CD4-positive, CD25-positive, alpha-beta regulatory T cell (primary cell): ENCODE results near the gene HPF1. TPM values are rescaled to one million over a fixed set of nuclear protein-coding genes. Genes with fewer than 3 reads are reported as not detected.
"Not testable (repeated sequence)": the region's sequence is repeated elsewhere in the genome, so short reads cannot be mapped to it uniquely, and the experiment has no call there.

Experiments
- ATAC-seq, 2 donors: fragments of 150-1000 bp; cut with Tn5 transposase; one replicate each; pipeline ENCODE4 v1.10.0; 2021; ENCODE audit warnings: low read depth in 2 of 2, moderate number of reproducible peaks in 2 of 2, moderate library complexity in 1 of 2
- DNase-seq, 3 donors: peaks; one replicate each; pipeline versions ENCODE4 v3.0.0 to v3.0.0-alpha.2; 2012 to 2022; ENCODE audit warnings: mixed read lengths in 1 of 3
- H3K27ac ChIP-seq: one replicate; pipeline ENCODE4 v1.7.0; 2013; ENCODE audit warnings: mild to moderate bottlenecking, low read length; ENCODE audit not compliant: insufficient read depth, poor library complexity, severe bottlenecking
- H3K27me3 ChIP-seq: one replicate; pipeline ENCODE4 v1.7.0; 2013; ENCODE audit warnings: low read length; ENCODE audit not compliant: control insufficient read depth, insufficient read depth
- H3K36me3 ChIP-seq: one replicate; pipeline ENCODE4 v1.7.0; 2013; ENCODE audit warnings: mild to moderate bottlenecking, low read length, moderate library complexity; ENCODE audit not compliant: control insufficient read depth, insufficient read depth
- H3K4me1 ChIP-seq: 2 replicates; pipeline ENCODE4 v1.7.0; 2013; ENCODE audit warnings: mild to moderate bottlenecking, low read length; ENCODE audit not compliant: insufficient read depth, control insufficient read depth, poor library complexity, severe bottlenecking
- H3K4me3 ChIP-seq: one replicate; pipeline ENCODE4 v1.7.0; 2013; ENCODE audit warnings: low read depth, mild to moderate bottlenecking, low read length, moderate library complexity
- H3K9me3 ChIP-seq, 2 experiments: 1 replicate in 1 of 2; 2 replicates in 1 of 2; pipeline ENCODE4 v1.7.0; 2013; ENCODE audit warnings: low read length in 2 of 2, mild to moderate bottlenecking in 1 of 2, moderate library complexity in 1 of 2; ENCODE audit not compliant: control insufficient read depth in 2 of 2
- H3K27ac Mint-ChIP-seq, 3 donors: one replicate each; pipeline ENCODE4 v1.8.0; 2020 to 2022; ENCODE audit warnings: mild to moderate bottlenecking in 3 of 3, mixed read lengths in 3 of 3, moderate library complexity in 2 of 3
- H3K27me3 Mint-ChIP-seq: one replicate; pipeline ENCODE4 v1.8.0; 2022; ENCODE audit warnings: mild to moderate bottlenecking, mixed read lengths
- H3K36me3 Mint-ChIP-seq: one replicate; pipeline ENCODE4 v1.8.0; 2020; ENCODE audit warnings: mixed read lengths
- H3K4me1 Mint-ChIP-seq, 4 donors: one replicate each; pipeline ENCODE4 v1.8.0; 2020 to 2022; ENCODE audit warnings: mixed read lengths in 4 of 4, mild to moderate bottlenecking in 1 of 4
- H3K4me3 Mint-ChIP-seq, 4 donors: one replicate each; pipeline ENCODE4 v1.8.0; 2020 to 2022; ENCODE audit warnings: mild to moderate bottlenecking in 4 of 4, mixed read lengths in 4 of 4, moderate library complexity in 3 of 4
- H3K9me3 Mint-ChIP-seq, 7 donors: one replicate each; pipeline ENCODE4 v1.8.0; 2020 to 2022; ENCODE audit warnings: mixed read lengths in 7 of 7, mild to moderate bottlenecking in 3 of 7, moderate library complexity in 2 of 7
- polyA plus RNA-seq, 4 donors: library from polyadenylated mRNA; unstranded; fragments of 300-500 nt; fragmentation: Illumina TruSeq; gene quantifications; one replicate each; pipeline ENCODE4 v1.2.3, GENCODE V29; 2021
- total RNA-seq: library from RNA; stranded (reverse); gene quantifications from one replicate; pipeline ENCODE4 v1.2.3, GENCODE V29; 2022

Gene HPF1
- total and polyA plus RNA-seq, 5 donors from 2014 or later, result 12.7 to 55.5 (median 40.7) TPM

DNA sequence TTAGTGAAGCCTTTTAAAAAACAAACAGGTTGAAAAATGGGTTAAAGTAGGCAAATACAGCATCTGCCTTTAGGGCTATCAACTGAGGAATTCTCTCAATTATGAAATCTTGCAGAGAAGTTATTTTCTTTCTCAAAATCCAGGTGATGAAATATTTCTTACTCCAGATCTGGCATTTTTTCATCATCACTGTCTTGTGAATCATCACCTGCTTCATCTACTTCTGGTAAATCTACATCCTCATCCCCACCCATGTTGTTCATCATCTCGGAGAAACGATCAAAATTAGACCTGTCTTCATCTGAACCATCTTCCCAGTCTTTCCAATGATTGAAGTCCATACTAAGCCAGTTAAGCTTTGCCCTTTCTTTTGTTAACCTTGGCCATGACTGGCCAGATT is 33.3 kb upstream of the HPF1 start:
- ATAC-seq, result no peak
- peaks cover 0 to 7% (median 4%) of the 10 kb centered on the region in 4 donors for H3K4me1 Mint-ChIP-seq
- Histone ChIP-seq H3K4me3 (no peak overlapping the region), H3K36me3 (no peaks in the 10 kb centered on the region), H3K9me3 (no peaks in the 10 kb centered on the region), H3K27ac (no peak overlapping the region), H3K4me1 (peaks cover 5% of the 10 kb centered on the region), H3K27me3 (peaks cover 21% of the 10 kb centered on the region)
- no peaks in the 10 kb centered on the region for H3K36me3 Mint-ChIP-seq
- no peak overlapping the region for H3K27ac Mint-ChIP-seq
- peaks cover 41% of the 10 kb centered on the region for H3K27me3 Mint-ChIP-seq
- peaks cover 0 to 3% (median 0%) of the 10 kb centered on the region in 7 donors for H3K9me3 Mint-ChIP-seq
- DNase-seq, result no peak
- H3K4me3 Mint-ChIP-seq, result peak overlapping the region in 2 of 4 donors; percentile 26 to 39

DNA sequence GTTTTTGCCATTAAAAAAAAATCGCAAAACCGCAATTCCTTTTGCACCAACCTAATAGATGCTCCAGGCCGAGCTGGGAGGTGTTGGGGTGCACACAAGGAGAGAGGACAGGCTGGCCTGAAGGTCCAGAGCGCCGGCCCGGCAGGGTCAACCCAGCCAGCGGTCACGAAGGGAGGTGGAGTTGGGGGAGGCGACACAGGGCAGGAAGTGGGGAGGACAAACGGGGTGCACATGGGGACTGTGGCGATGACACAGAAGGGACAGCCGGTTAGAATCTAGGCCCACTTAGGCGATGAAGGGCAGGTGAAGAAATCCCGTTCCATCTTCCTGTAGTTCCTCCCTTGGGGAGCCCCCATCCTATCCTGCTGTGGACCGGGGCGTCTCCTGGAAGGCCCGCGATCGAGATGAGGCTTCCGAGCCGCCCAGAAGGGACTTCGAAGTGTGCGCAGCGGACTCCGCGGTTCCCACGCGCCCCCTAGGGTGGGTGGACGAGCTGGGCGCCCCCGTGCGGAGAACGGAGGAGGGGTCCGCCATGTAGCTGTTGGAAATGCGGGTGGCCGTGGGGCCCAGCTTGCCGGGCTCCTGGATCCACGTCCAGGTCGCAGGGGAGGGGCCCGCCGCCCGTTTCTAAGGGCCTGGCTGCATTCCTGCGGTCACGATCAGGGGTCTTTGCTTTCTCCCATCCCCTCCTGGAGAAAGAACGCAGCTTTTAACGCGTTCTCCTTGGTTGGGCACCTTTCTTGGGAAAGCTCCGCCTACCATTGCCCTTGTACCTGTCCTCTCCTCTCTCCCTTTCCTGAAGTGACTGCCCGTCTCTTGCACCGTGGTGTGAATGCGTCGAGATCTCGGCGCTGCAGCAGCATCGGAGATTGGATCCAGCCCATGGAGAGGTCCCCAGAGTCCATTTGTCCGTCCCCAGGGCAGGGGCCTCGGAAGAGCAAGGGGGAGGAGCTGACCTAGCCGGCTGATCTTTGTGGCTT is 17.0 kb upstream of the HPF1 start:
- Histone ChIP-seq H3K9me3 (no peaks in the 10 kb centered on the region), H3K27ac (no peak overlapping the region), H3K36me3 (no peaks in the 10 kb centered on the region), H3K27me3 (peaks cover 4% of the 10 kb centered on the region), H3K4me1 (peaks cover 4% of the 10 kb centered on the region), H3K4me3 (no peak overlapping the region)
- DNase-seq (peak in 2 of 3 donors; percentile 11), ATAC-seq (no peak)
- Mint-ChIP-seq H3K4me1 (peaks cover 0 to 8% (median 4%) of the 10 kb centered on the region in 4 donors), H3K27ac (peak overlapping the region in 1 of 3 donors; percentile 51), H3K4me3 (peak overlapping the region in 1 of 4 donors; percentile 28), H3K36me3 (no peaks in the 10 kb centered on the region), H3K9me3 (peaks cover 0 to 4% (median 0%) of the 10 kb centered on the region in 7 donors), H3K27me3 (peaks cover 34% of the 10 kb centered on the region)

DNA sequence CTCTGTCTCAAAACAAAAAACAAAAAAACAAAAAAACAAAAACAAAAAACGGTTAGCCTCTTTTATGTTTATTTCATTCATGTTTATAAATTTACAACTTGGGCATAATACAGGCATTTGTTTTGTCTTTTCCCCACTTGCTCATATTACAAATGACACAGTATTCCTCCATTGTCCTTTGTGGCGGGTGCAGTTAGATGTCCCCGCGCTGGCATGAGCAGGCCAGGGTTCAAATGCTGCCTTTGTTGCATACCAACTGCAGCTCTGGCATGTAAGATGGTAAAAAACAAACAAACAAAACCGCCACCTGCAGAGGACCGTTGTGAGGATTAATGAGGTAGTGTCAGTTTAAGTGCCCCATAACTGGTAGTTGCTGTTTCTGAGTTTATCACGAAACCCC is 16.1 kb upstream of the HPF1 start:
- no peaks in the 10 kb centered on the region for H3K36me3 ChIP-seq
- H3K27me3 ChIP-seq, result peaks cover 4% of the 10 kb centered on the region
- no peak overlapping the region for H3K4me3 Mint-ChIP-seq
- H3K4me1 ChIP-seq, result peaks cover 4% of the 10 kb centered on the region
- no peak overlapping the region for H3K4me3 ChIP-seq
- DNase-seq (no peak), ATAC-seq (no peak)
- H3K27me3 Mint-ChIP-seq, result peaks cover 36% of the 10 kb centered on the region
- H3K4me1 Mint-ChIP-seq, result peaks cover 0 to 8% (median 4%) of the 10 kb centered on the region in 4 donors
- no peak overlapping the region for H3K27ac Mint-ChIP-seq
- H3K36me3 Mint-ChIP-seq, result no peaks in the 10 kb centered on the region
- H3K9me3 Mint-ChIP-seq, result peaks cover 0 to 4% (median 0%) of the 10 kb centered on the region in 7 donors
- no peak overlapping the region for H3K27ac ChIP-seq
- H3K9me3 ChIP-seq, result no peaks in the 10 kb centered on the region

DNA sequence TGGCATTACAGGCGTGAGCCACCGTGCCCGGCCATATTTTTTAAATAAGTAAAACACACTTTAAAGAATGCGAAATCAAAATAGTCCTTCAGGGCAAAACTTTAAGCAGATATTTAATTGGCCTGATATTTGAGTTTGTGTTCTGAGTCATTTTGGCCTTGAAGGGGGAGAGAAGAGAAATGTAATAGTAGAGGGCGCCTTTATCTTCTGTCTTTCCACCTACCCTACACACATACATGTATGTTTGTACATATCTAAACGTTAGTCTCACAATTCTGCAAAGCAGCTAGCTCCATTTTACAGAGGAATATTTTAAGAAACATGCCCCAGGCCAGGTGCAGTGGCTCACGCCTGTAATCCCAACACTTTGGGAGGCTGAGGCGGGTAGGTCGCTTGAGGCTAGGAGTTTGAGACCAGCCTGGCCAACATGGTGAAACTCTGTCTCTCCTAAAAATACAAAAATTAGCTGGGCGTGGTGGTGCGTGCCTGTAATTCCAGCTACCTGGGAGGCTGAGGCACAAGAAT is 13.9 kb upstream of the HPF1 start:
- H3K27ac ChIP-seq, H3K4me1 Mint-ChIP-seq, H3K27me3 ChIP-seq, H3K4me1 ChIP-seq, H3K9me3 Mint-ChIP-seq, H3K36me3 Mint-ChIP-seq, H3K4me3 ChIP-seq, H3K36me3 ChIP-seq, ATAC-seq, H3K9me3 ChIP-seq, H3K4me3 Mint-ChIP-seq, DNase-seq: not testable (repeated sequence)
- peak overlapping the region in 1 of 3 donors; percentile 23 for H3K27ac Mint-ChIP-seq
- peaks cover 44% of the 10 kb centered on the region for H3K27me3 Mint-ChIP-seq

DNA sequence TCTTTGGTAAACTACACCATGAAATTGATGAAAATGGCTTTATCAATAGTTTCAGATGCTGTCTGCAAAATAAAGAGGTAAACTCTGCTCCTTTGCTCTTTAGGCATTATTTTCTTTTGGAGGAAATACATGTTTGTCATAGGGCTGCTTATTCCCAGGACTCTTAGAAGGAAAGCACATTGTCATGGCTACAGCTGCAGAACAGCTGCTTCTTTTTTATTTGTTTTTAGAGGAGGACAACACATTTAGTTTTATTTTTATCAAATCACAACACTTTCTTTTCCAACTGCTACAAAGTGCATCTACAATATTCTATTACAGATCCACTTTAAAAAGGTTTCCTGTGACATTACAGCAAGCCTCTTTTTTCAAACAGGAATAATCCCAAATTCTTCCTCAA is 12.7 kb upstream of the HPF1 start:
- H3K27me3 ChIP-seq, result peaks cover 9% of the 10 kb centered on the region
- H3K27ac ChIP-seq, result no peak overlapping the region
- no peaks in the 10 kb centered on the region for H3K36me3 Mint-ChIP-seq
- no peak overlapping the region for H3K4me3 ChIP-seq
- peaks cover 0 to 4% (median 0%) of the 10 kb centered on the region in 7 donors for H3K9me3 Mint-ChIP-seq
- no peaks in the 10 kb centered on the region for H3K9me3 ChIP-seq
- H3K27ac Mint-ChIP-seq, result no peak overlapping the region
- no peak for DNase-seq
- H3K4me1 ChIP-seq, result peaks cover 4% of the 10 kb centered on the region
- ATAC-seq, result no peak
- peaks cover 42% of the 10 kb centered on the region for H3K27me3 Mint-ChIP-seq
- no peak overlapping the region for H3K4me3 Mint-ChIP-seq
- no peaks in the 10 kb centered on the region for H3K36me3 ChIP-seq
- H3K4me1 Mint-ChIP-seq, result peaks cover 0 to 3% (median under 1%) of the 10 kb centered on the region in 4 donors

DNA sequence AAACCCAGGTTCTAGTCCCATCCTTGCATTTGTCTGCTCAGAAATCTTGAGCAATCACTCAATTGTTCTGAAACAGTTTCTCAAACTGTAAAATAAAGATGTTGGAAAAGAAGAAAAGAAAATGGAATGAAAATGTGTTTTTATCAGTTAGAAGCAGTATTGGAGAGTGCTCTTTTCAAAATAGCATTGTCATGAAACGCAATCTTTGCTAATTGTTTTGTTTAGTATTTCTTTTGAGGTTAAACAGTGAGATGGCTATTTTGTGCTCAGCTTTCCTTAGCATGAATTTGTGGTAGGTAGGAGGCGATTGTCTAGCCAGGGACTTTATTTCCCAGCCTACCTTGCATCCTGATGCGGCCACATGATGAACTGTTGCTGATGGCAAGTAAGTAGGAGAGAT is 10.6 kb upstream of the HPF1 start:
- Mint-ChIP-seq H3K4me1 (no peaks in the 10 kb centered on the region), H3K9me3 (no peaks in the 10 kb centered on the region), H3K27ac (no peak overlapping the region), H3K27me3 (peaks cover 34% of the 10 kb centered on the region), H3K4me3 (no peak overlapping the region), H3K36me3 (no peaks in the 10 kb centered on the region)
- no peak overlapping the region for H3K27ac ChIP-seq
- H3K4me1 ChIP-seq, result no peaks in the 10 kb centered on the region
- ATAC-seq (no peak), DNase-seq (no peak)
- no peak overlapping the region for H3K4me3 ChIP-seq
- no peaks in the 10 kb centered on the region for H3K36me3 ChIP-seq
- no peaks in the 10 kb centered on the region for H3K9me3 ChIP-seq
- peaks cover 7% of the 10 kb centered on the region for H3K27me3 ChIP-seq

DNA sequence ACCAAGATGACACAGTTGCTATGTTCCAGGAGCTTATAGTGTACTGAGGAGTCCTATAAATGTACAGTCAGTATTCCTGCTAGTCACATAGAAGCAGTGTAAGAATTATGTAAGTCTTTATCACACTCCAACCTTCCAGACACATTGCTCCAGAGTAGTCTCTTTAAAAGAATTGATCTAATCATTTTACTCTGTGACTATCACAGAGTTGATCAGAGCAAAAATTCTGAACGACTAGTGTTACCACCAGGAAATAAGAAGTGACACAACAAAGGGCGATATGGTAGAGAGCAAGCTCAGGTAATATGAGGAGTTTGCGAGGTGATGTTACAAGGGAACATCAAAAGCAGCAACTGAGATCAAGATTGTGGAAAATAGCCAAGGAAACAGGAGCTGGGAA is 9.0 kb upstream of the HPF1 start:
- ATAC-seq (no peak), DNase-seq (no peak)
- no peaks in the 10 kb centered on the region for H3K9me3 Mint-ChIP-seq
- no peaks in the 10 kb centered on the region for H3K4me1 ChIP-seq
- H3K27ac Mint-ChIP-seq, result peak overlapping the region in 1 of 3 donors; percentile 40
- H3K4me3 ChIP-seq, result no peak overlapping the region
- H3K27me3 Mint-ChIP-seq, result peaks cover 41% of the 10 kb centered on the region
- no peaks in the 10 kb centered on the region for H3K4me1 Mint-ChIP-seq
- H3K27ac ChIP-seq, result no peak overlapping the region
- peaks cover 7% of the 10 kb centered on the region for H3K27me3 ChIP-seq
- no peak overlapping the region for H3K4me3 Mint-ChIP-seq
- H3K36me3 Mint-ChIP-seq, result no peaks in the 10 kb centered on the region
- H3K36me3 ChIP-seq, result no peaks in the 10 kb centered on the region
- no peaks in the 10 kb centered on the region for H3K9me3 ChIP-seq
